Measurements from ENCODE around the gene CAMTA2.

Gene CAMTA2

DNA sequence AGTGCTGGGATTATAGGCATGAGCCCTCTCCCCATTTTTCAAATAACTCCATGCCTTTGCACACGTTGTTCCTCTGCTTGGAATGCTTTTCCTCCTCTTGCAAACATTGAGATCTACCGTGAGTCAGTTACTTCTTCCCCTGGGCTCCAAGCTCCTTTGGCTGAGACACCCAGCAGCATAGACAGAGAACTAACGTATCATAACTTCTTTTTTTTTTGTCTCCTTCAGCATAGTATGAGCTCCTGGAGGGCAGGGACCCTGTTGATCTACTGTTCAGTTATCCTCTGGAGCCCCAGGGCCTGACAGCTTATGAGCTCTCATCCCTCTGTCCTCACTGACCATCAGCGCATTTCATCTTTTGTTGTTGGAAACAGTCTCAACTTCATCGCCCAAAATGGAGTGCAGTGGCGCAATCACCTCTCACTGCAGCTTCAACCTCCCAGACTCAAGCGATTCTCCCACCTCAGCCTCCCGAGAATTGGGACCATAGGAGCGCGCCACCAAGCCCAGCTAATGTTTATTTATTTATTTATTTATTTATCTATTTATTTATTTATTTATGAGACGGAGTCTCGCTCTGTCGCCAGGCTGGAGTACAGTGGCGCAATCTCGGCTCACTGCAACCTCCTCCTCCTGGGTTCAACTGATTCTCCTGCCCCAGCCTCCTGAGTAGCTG lies 22.0 kb downstream of the CAMTA2 start:
- Histone ChIP-seq H3K9me3 (ENCODE audit: severe bottlenecking) (no peaks in the 10 kb centered on the region), H3K36me3 (peaks cover 24% of the 10 kb centered on the region), H3K4me3 (ENCODE audit: low read depth, low read length) (no peak overlapping the region), H3K27me3 (ENCODE audit: insufficient read depth, low read depth, severe bottlenecking) (no peaks in the 10 kb centered on the region), H3K27ac (no peak overlapping the region)
- DNase-seq, result no peak
- TF ChIP-seq CTCF (IDR thresholded peaks at IDR 0.05; ENCODE audit: low read depth, low read length), result no peak

GRCh38 chr17:4960279-4960922 lies 27.1 kb downstream of the CAMTA2 start:
- no peak overlapping the region for H3K4me3 ChIP-seq (ENCODE audit: low read depth, low read length)
- no peak for DNase-seq
- TF ChIP-seq CTCF (IDR thresholded peaks at IDR 0.05; ENCODE audit: low read depth, low read length), result no peak
- H3K9me3 ChIP-seq (ENCODE audit: severe bottlenecking), result no peaks in the 10 kb centered on the region
- H3K36me3 ChIP-seq, result peaks cover 12% of the 10 kb centered on the region
- no peaks in the 10 kb centered on the region for H3K27me3 ChIP-seq (ENCODE audit: insufficient read depth, low read depth, severe bottlenecking)
- no peak overlapping the region for H3K27ac ChIP-seq

- no peak overlapping the region for H3K4me3 ChIP-seq (ENCODE audit: low read depth, low read length)
- H3K36me3 ChIP-seq, result peaks cover 17% of the 10 kb centered on the region
- no peak for TF ChIP-seq CTCF (IDR thresholded peaks at IDR 0.05; ENCODE audit: low read depth, low read length)
- DNase-seq, result no peak
- no peaks in the 10 kb centered on the region for H3K27me3 ChIP-seq (ENCODE audit: insufficient read depth, low read depth, severe bottlenecking)
- no peak overlapping the region for H3K27ac ChIP-seq
- H3K9me3 ChIP-seq (ENCODE audit: severe bottlenecking), result no peaks in the 10 kb centered on the region
Observed at GRCh38 chr17:4959261-4959965, 28.1 kb downstream of the CAMTA2 start.

DNA sequence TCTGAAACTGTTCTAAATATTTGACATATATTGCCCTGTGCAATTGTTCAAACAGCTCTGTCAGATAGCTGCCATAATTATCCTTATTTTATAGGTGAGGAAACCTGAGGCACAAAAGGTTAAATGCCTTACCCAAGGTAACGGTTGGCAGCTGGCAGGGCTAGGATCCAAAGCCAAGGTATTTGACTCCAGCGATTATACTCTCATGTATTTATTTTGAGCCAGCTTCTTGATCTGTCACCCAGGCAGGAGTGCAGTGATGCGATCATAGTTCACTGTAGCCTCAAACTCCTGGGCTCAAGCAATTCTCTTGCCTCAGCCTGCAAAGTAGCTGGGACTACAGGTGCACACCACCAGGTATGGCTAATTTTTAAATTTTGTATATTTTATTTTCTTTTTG lies 29.4 kb downstream of the CAMTA2 start:
- no peak for DNase-seq
- Histone ChIP-seq H3K9me3 (ENCODE audit: severe bottlenecking) (no peaks in the 10 kb centered on the region), H3K27me3 (ENCODE audit: insufficient read depth, low read depth, severe bottlenecking) (no peaks in the 10 kb centered on the region), H3K4me3 (ENCODE audit: low read depth, low read length) (no peak overlapping the region), H3K36me3 (peaks cover 21% of the 10 kb centered on the region), H3K27ac (no peak overlapping the region)
- no peak for TF ChIP-seq CTCF (IDR thresholded peaks at IDR 0.05; ENCODE audit: low read depth, low read length)

- H3K27me3 ChIP-seq (ENCODE audit: insufficient read depth, low read depth, severe bottlenecking), result no peaks in the 10 kb centered on the region
- H3K36me3 ChIP-seq, result peaks cover 23% of the 10 kb centered on the region
- no peaks in the 10 kb centered on the region for H3K9me3 ChIP-seq (ENCODE audit: severe bottlenecking)
- no peak for DNase-seq
- H3K4me3 ChIP-seq (ENCODE audit: low read depth, low read length), result no peak overlapping the region
- TF ChIP-seq CTCF (IDR thresholded peaks at IDR 0.05; ENCODE audit: low read depth, low read length), result no peak
- no peak overlapping the region for H3K27ac ChIP-seq
Observed at GRCh38 chr17:4956493-4957061, 30.9 kb downstream of the CAMTA2 start.
